ENCODE data around the gene ABLIM2. TPM values are rescaled to one million over a fixed set of nuclear protein-coding genes. Genes with fewer than 3 reads are reported as not detected.

Gene ABLIM2
- total RNA-seq, 4 donors from 2014 or later: 4.2 to 28.5 (median 8.7) TPM

DNA sequence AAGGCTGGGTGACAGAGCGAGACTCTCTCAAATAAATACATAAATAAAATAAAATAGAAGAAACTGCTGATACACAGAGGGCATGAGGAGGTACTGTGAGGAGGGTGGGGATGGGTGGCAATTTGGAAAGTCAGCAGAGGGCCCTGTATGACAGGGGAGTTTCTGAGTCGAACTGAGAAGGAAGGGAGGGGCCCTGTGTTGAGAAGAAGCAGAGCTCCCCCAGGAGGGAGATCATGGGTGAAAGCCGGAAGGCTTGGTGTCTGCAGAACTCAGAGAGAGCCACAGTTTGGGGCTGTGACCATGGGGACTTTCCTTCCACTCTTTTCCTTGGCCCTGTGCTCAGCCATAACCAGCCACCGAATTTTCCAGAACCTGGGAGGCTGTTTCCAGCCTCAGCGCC is 194.2 kb downstream of the ABLIM2 start:
- no peaks in the 10 kb centered on the region for H3K27me3 ChIP-seq
- intact Hi-C loops (cut with DNase I): no loop called here
- no peak for DNase-seq (ENCODE audit: extremely low spot score)
- WGBS: 80% methylated on average over 5 of the region's 5 CpGs
- no peak overlapping the region for H3K4me3 ChIP-seq
- peak overlapping the region; percentile 21 to 78 (median 37) for H3K27ac ChIP-seq (replicated peaks in 1 of 4)
- H3K36me3 ChIP-seq: no peaks in the 10 kb centered on the region
- TF ChIP-seq EP300 (IDR thresholded peaks at IDR 0.05) (no peak), POLR2A (IDR thresholded peaks at IDR 0.05; ENCODE audit: low read depth) (no peak), POLR2AphosphoS5 (IDR thresholded peaks at IDR 0.05) (no peak), CTCF (IDR thresholded peaks at IDR 0.05) (no peak)
- no peaks in the 10 kb centered on the region for H3K9me3 ChIP-seq
- peaks cover 37 to 72% (median 63%) of the 10 kb centered on the region in 4 donors for H3K4me1 ChIP-seq

DNA sequence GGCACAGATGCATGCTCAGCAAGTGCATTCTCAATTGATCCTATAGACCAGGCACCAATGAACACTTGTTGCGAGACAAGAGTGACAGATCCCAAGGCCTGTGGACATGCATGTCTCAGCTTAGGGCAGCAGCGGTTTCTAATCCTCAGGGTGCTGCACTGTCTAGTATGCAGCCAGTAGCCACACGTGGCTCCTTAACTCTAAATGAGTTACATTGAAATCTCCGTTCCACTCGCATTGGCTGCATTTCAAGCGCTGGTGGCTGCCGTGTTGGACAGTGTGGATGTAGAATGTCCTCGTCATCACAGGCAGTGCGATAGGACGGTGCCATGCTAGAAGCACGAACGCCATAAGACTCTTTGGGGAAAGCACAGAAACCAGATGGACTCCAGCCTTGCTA is 194.9 kb downstream of the ABLIM2 start:
- TF ChIP-seq EP300 (IDR thresholded peaks at IDR 0.05): no peak
- TF ChIP-seq POLR2A (IDR thresholded peaks at IDR 0.05; ENCODE audit: low read depth): no peak
- no peak for TF ChIP-seq POLR2AphosphoS5 (IDR thresholded peaks at IDR 0.05)
- no peak for TF ChIP-seq CTCF (IDR thresholded peaks at IDR 0.05)
- DNase-seq (ENCODE audit: extremely low spot score): no peak
- Histone ChIP-seq H3K4me1 (peaks cover 29 to 72% (median 63%) of the 10 kb centered on the region in 4 donors), H3K36me3 (no peaks in the 10 kb centered on the region), H3K27ac (replicated peaks in 1 of 4) (no peak overlapping the region), H3K9me3 (no peaks in the 10 kb centered on the region), H3K27me3 (no peaks in the 10 kb centered on the region), H3K4me3 (no peak overlapping the region)
- WGBS: 96% methylated on average over 12 of the region's 12 CpGs
- intact Hi-C loops (cut with DNase I): no loop called here

DNA sequence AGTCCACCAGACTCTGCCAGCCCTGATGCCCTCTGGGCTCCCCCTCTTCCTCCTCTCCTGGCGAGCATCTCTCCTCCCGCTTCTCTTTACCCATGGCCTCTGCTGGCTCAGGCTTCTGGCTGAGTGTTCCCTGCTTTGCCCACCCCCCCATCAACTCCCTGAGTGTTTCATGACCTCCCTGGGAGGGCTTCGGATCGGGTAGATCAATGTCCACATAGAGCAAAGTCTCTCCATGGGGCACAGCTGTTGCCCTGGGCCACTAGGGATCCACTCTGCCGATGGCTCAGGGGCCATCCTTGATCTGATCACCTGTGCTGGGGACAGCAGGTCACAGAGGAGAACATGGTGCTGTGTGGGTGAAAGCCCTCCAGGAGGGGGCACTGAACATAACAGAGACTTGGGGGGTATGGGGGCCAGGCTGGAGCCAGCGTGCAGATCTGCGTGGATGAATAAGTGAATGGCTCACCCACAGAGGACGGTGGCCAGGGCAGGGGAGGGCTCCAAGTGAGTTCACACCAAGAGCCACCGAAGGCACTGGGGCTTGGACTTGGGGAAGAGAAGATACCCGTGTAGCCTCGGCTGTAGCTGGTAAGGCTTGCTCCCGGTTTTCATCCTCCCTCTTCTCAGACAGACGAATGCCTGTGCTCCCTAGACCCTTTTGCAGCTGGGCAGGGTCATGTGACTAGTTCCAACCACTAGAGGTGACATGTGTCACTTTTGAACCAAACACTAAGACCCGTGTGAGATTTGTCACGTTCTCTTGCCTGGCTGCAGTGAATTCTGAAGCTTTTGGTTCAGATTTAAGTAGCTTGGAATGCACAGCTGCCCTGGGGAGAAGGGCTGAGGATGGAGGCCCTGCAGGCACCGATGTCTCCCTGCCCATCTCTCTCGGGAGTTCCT is 195.8 kb downstream of the ABLIM2 start:
- no peak for DNase-seq (ENCODE audit: extremely low spot score)
- Histone ChIP-seq H3K27ac (replicated peaks in 1 of 4) (no peak overlapping the region), H3K9me3 (no peaks in the 10 kb centered on the region), H3K4me1 (peaks cover 21 to 66% (median 60%) of the 10 kb centered on the region in 4 donors), H3K27me3 (no peaks in the 10 kb centered on the region), H3K36me3 (no peaks in the 10 kb centered on the region), H3K4me3 (no peak overlapping the region)
- intact Hi-C loops (cut with DNase I): no loop called here
- WGBS: 85% methylated on average over 14 of the region's 17 CpGs
- TF ChIP-seq EP300 (IDR thresholded peaks at IDR 0.05): no peak
- no peak for TF ChIP-seq POLR2AphosphoS5 (IDR thresholded peaks at IDR 0.05)
- no peak for TF ChIP-seq CTCF (IDR thresholded peaks at IDR 0.05)
- TF ChIP-seq POLR2A (IDR thresholded peaks at IDR 0.05; ENCODE audit: low read depth): no peak

DNA sequence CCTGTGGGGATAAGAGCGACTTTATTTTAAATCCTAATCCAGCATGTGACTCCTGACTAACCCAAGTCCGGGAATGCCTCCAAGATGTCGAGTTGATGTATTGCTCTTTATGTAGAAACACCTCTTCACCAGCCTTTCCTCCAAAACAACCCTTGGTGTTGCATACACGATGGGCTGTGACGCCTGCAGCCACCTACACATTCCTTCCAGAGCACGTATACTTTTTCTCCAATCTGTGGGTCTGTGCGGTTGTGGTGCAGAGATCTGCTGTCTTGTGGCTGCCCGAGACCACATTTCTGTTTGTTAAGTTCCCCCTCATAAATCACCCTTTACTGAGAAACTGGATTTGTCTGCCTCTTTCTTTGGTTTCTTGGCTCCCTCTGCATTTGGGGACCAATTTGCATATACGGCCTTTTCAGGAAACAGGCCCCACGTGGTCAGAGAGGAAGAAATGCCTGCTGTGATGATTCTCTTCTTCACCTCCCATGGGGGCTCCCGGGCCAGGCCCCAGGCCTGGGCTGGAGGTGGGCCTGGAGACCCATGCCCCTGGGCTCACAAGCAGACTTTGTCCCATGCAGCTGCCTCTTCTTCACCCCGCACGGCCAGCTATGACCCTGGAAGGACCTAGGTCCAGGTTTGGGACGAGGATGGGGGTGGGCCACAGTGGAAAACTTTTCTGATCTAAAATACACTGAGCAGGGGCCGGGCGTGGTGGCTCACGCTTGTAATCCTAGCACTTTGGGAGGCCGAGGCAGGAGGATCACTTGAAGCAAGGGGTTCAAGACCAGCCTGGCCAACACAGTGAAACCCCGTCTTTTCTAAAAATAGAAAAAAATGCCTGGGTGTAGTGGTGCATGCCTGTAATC is 197.6 kb downstream of the ABLIM2 start:
- intact Hi-C loops (cut with DNase I): no loop called here
- TF ChIP-seq POLR2A (IDR thresholded peaks at IDR 0.05; ENCODE audit: low read depth): no peak
- TF ChIP-seq POLR2AphosphoS5 (IDR thresholded peaks at IDR 0.05): peak; percentile 63 to 72
- Histone ChIP-seq H3K4me1 (peaks cover 14 to 60% (median 55%) of the 10 kb centered on the region in 4 donors), H3K27ac (replicated peaks in 1 of 4) (peak overlapping the region; percentile 80 to 87 (median 86)), H3K36me3 (no peaks in the 10 kb centered on the region), H3K27me3 (no peaks in the 10 kb centered on the region), H3K4me3 (no peak overlapping the region), H3K9me3 (no peaks in the 10 kb centered on the region)
- 27% methylated on average over 16 of the region's 19 CpGs for WGBS
- peak; percentile 96 for DNase-seq (ENCODE audit: extremely low spot score)
